HG03108 (cell line): Measurements from ENCODE around the gene CNN1.
"Not testable (repeated sequence)": the region's sequence is repeated elsewhere in the genome, so short reads cannot be mapped to it uniquely, and the experiment has no call there.

Source experiments
- ATAC-seq: cut with Tn5 transposase; IDR thresholded peaks from one replicate; pipeline ENCODE4 v1.9.1; 2021; ENCODE audit warnings: moderate library complexity; ENCODE audit not compliant: unreplicated experiment

The CNN1 gene

GRCh38 chr19:11564082-11564807, 25.6 kb downstream of the CNN1 start:
- not testable (repeated sequence) for ATAC-seq

- ATAC-seq, result not testable (repeated sequence)
Observed at GRCh38 chr19:11565649-11565980, 27.0 kb downstream of the CNN1 start.

GRCh38 chr19:11566164-11566563, 27.5 kb downstream of the CNN1 start:
- no peak for ATAC-seq

GRCh38 chr19:11570039-11570462, 31.4 kb downstream of the CNN1 start:
- no peak for ATAC-seq

DNA sequence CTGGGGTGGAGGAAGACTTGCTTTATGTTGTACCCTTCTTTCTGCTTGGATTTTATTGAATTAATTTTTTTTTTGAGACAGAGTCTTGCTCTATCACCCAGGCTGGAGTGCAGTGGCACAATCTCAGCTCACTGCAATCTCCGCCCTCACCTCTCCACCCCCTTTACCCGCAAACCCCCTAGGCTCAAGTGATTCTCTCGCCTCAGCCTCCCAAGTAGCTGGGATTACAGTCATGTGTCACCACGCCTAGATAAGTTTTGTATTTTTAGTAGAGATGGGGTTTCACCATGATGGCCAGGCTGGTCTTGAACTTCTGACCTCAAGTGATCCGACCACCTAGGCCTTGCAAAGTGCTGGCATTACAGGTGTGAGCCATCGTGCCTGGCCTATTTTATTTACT, 34.7 kb downstream of the CNN1 start:
- ATAC-seq, result not testable (repeated sequence)

GRCh38 chr19:11573763-11574162, 35.1 kb downstream of the CNN1 start:
- not testable (repeated sequence) for ATAC-seq

- ATAC-seq, result peak; percentile 49
Observed at GRCh38 chr19:11574689-11575088, 36.0 kb downstream of the CNN1 start.

DNA sequence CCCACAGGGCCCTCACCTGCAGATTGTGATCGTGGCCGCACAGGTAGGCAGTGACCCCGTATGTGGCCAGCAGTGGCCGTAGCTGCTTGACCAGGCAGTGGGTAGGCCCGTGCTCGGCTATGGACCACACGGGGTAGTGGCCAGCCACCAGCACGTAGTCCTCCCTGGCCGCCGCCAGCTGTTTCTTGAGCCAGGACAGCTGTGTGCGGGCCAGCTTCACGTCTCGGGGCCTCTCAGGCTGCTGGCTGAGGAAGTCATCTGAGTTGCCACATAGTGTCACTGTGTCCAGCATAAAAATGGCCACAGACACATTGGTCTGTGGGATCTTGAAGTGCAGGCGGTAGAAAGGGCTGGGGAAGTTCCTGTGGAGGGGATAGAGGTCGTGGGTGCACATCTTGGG, 37.6 kb downstream of the CNN1 start:
- no peak for ATAC-seq

DNA sequence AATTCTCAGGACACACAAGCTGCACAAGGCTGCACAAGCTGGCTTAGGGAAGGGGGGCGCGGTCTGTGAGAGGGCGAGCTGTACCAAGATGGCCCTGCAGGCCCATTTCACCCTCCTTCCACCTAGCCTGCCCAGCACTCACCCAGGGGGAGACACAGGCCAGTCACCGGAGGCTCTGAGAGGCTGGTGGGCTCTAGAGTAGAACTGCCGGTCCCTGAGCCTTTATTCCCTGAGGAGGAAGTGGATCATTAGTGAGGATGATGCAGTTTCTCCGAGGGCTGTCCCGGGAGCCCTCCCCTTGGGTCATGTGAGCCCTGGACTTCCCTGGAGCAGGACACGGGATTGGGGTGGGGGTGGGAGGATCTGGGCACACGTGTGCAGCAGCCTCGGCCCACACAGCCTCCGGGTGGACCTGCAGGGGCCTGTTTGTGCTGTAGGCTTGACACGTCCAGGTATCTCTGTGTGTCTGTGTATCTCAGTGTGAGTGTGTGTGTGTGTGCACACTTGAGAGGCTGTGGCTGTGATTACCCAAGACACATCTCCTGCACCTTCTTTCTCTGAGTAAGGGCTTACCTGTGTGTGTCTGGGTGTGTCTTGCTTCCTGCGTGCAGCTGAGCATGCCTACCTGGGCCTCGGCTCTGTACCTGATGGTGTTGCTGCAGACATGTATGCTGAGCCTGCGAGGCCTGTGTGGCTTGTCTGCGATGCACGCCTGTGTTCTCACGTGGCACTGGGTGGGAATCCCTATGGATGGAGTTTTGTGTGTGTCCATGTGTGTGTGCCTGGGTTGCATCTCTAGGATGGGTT, 39.0 kb downstream of the CNN1 start, which contains the start of gene ACP5:
ACP5 (minus strand) TSS at position 195 of the 807 bp plus-strand sequence. CDS start 328 bp downstream, outside the sequence.
- no peak for ATAC-seq

DNA sequence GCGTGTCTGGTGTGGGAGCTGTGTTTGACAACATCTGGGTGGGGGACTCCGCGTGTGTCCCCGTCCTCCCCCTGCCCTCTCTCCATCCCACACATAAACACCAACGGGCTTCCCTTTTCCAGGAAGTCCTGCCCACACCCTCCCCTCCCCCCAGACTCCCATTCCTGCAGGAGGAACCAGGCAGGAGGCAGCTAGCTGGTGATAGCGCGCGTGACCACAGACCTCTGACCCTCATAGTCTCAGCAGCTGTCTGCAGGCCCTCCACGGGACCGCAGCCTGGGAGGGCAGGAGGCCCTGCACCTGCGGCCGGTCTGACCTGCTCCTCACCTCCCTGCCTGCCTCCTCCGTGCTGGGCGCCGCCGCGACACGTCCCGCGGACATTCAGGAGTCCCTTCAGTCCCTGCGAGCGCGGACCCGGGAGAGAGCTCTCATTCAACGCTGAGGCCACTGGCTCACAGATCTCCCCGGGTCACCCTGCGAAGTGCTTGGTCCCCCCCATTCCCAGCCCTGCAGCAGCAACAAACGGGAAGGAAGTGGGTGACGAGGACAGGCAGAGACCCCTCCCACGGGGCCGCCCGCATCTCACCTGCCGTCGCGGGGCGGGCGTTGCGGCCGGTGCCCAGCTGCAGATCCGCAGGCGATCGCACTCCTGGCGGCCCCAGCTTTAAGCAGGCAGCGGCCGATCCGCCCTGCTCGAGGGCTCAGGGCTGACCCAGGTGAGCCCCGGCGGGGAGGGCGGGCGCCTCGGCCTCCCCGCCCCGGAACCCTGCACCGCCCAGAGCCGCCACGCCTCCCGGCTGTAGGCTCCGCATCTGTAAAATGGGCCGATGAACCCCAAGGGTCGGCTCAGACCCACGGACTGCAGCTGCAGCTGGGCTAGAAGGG, 39.8 kb downstream of the CNN1 start:
- ATAC-seq, result no peak

DNA sequence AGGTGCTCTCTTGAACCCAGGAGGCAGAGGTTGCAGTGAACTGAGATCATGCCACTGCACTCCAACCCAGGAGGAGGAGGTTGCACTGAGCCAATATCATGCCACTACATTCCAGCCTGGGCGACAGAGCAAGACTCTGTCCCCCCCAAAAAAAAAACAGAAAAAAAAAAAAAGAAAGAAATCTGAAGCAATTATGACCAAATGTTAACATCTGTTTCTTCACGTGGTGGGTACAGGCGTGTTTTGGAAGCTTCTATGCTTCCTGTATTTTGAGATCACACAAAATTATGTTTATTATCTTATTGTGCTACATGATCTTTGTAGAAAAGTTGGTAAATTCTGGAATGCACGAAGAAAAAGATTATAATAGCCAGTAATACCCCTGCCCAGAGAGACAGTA, 41.5 kb downstream of the CNN1 start:
- no peak for ATAC-seq

DNA sequence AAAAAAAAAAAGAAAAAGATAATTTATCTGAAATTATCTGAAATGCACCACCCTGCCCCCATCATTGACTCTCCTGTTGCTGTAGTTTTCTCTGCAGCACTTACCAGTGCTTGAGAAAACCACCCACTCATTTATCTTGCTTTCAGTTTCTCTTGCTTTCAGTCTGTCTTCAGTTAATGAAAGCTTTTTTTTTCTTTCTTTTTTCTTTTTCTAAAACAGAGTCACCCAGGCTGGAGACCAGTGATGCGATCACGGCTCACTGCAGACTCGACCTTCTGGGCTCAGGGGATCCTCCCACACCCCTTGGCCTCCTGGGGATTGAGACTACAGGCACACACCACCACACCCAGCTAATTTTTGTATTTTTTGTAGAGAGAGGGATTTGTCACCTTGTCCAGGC, 43.1 kb downstream of the CNN1 start:
- ATAC-seq, result peak; percentile 61

- no peak for ATAC-seq
Observed at GRCh38 chr19:11586331-11586730, 47.7 kb downstream of the CNN1 start.

- peak; percentile 50 for ATAC-seq
Observed at GRCh38 chr19:11587302-11587974, 48.8 kb downstream of the CNN1 start.

DNA sequence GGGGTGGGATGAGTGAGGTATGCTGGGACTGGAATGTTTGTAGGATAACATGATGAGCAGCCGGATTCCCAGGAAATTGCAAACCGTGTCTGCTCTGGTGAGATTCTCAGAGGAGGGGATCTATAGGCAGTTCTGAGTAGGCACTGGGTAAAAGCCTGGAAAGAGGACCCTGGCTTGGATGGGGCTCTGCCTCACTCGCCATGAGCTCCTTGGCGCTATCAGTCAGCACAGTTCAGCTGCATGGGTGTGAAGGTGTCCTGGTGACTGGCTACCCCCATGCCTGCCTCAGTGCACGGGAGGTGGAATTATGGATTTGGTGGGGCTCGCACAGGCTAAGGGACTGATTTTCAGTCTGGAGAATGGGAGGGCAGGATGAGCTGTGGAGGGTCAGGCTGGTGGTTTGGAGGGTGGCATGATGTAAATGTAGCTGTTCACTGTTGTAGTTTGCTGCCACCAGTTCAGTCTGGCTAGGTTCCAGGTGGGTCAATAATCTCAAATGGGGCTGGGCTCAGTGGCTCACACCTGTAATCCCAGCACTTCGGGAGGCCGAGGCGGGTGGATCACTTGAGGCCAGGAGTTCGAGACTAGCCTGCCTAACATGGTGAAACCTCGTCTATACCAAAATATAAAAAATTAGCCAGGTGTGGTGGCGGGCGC, 49.5 kb downstream of the CNN1 start:
- ATAC-seq, result no peak

DNA sequence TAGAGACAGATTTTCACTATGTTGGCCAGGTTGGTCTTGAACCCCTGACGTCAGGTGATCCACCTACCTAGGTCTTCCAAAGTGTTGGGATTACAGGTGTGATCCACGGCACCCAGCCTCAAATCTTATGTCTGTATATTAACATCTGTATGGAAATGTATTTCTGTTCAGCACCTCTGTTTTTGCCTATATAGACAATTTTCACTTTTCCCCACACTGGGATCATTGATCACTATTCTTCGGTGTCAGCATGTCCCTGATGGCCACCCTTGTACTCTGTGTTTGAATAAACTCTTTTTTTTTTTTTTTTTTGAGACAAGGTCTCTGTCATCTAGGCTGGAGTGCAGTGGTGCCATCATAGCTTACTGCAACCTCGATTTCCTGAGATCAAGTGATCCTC, 55.4 kb downstream of the CNN1 start:
- ATAC-seq, result no peak

GRCh38 chr19:11596156-11596555, 57.5 kb downstream of the CNN1 start:
- no peak for ATAC-seq

GRCh38 chr19:11597202-11598102, 58.8 kb downstream of the CNN1 start, which contains the start of gene ZNF627:
Gene ZNF627, plus strand, starts transcription at chr19:11597483. Its CDS starts 145 bp downstream, at chr19:11597628.
- ATAC-seq, result peak; percentile 97

DNA sequence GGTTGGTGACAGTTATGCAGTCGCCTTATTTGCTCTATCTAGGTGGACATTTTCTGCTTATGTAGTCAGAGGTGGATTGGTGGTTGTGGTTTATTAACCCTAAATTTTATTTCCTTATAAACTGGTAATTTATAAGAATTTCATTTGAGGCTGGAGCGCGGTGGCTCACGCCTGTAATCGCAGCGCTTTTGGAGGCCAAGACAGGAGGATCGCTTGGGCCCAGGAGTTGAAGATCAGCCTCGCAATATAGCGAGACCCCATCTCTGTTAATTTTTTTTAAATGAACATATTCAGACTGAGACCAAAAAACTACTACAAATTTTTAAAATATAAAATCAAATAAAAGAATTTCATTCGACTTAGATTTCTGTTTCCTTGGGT, 59.4 kb downstream of the CNN1 start:
- no peak for ATAC-seq
